ENCODE measurements around the gene SIX2.
"Not testable (repeated sequence)": the region's sequence is repeated elsewhere in the genome, so short reads cannot be mapped to it uniquely, and the experiment has no call there.

The SIX2 gene

GRCh38 chr2:45009303-45009927, at the start of gene SIX2:
Gene SIX2, minus strand, starts transcription at chr2:45009452. Its CDS starts 342 bp downstream, at chr2:45009110.
- DNase-seq (ENCODE audit: low read depth), result no peak

DNA sequence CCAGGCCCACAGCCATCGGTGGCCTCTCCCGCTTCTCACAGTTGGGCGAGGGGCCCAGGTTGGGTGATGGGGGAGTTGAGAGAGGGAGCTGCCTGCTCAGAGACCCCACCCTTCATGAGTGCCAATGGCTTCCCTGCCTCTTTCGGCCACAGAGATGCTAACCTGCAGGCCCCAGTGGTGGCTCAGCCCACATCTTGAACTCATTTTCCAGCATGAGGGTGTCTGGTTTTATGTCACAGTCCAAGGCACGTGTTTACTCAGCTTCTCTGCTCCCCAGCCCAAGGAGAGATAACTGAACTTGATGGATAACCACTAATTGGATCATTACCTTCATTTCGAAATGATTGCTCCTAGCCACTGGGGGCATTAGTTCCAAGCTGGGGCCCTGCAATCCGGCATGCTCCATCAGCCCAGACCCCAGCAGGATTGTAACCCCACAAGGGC, 45.9 kb upstream of the SIX2 start:
- no peak for DNase-seq (ENCODE audit: low read depth)

GRCh38 chr2:45053966-45054365, 44.7 kb upstream of the SIX2 start:
- no peak for DNase-seq (ENCODE audit: low read depth)

DNA sequence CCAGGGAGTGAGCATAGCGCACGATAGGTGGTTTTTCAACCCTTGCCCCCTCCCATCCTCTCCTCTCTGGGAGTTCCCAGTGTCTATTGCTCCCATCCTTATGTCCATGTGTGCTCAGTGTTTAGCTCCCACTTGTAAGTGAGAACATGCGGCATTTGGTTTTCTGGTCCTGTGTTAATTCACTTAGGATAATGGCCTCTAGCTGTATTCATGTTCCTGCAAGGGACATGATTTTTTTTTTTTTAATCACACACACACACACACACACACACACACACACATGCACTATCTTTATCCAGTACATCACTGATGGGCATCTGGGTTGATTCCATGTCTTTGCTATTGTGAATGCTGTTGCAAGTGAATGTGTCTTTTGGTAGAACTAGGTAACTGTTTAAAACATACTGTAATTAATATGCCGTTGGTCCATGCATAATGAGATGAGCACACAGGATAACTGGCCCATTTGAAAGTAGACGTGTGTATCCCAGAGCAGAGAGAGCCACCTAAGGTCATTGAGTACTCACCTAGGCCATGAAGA, 43.2 kb upstream of the SIX2 start:
- no peak for DNase-seq (ENCODE audit: low read depth)

DNA sequence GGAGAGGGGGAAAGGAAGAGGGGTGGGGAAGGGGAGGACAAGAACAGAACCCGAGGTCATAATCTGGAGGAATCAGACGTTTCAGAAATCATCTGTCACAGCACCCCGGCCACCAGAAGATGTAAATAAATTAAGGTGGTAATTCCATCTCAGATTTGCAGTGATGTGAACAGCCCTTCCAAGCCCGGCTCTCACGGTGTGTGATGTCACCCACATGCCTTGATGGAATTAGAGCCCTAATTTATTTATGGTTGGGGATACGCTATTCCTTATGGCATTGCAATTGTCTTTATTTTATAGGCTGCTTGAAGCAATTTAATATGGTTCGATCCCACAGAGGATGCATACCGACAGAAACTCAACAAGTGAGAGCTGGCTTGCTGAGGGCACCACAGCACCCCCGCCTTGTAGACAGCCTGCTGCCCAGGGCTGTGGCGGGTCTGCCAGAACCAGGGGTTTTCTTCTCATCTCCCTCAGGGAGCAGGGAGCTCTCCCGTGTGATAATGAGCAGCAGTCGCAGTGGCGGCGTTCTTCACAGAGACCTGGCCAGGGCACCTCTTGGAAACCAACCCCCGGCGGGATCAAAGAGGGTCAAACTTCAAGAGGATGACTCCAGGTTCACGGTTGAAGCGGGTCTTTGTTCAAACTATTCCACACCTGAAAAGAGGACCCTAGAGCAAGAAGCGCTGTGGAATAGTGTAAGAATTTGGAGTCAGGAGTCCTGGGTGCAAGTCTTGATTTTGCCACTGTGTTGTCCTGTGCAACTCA, 40.5 kb upstream of the SIX2 start:
- no peak for DNase-seq (ENCODE audit: low read depth)

GRCh38 chr2:45047301-45047700, 38.0 kb upstream of the SIX2 start:
- no peak for DNase-seq (ENCODE audit: low read depth)

- DNase-seq (ENCODE audit: low read depth), result no peak
Measured at GRCh38 chr2:45046786-45047185, 37.5 kb upstream of the SIX2 start.

DNA sequence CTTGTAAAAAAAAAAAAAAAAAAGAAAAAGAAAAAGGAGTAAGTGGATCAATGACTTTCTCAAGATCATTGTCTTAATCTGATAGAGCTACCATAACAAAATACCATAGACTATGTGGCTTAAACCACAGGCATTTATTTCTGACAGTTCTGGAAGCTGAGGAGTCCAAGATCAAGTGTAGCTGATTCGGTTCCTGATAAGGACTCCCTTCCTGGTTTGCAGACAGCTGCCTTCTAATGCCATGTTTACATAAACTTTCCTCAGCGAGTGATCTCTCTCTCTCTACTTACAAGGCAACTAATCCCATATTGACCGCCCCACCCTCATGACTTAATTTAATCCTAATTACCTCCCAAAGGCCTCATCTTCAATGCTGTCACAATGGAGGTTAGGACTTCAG, 36.5 kb upstream of the SIX2 start:
- DNase-seq (ENCODE audit: low read depth), result no peak

- DNase-seq (ENCODE audit: low read depth), result no peak
Measured at GRCh38 chr2:45044916-45045315, 35.7 kb upstream of the SIX2 start.

- no peak for DNase-seq (ENCODE audit: low read depth)
Measured at GRCh38 chr2:45043174-45043573, 33.9 kb upstream of the SIX2 start.

DNA sequence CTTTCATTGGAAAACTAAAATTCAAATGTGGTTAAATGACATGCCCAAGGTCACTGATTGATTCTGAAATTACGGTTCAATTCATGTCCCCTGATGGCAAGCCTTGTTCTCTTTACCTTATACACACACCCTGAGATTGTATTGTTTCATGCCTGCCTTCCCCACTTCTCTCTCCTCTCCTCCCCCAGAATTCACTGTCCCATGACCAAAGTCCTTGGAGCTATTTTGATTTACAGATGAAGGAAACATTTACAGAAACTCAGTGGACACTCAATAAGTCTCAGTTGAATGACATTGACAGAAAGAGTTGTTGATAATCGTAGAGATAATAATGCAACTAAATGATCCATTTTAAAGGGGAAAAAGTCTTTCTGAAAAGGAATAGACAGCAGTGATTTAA, 33.1 kb upstream of the SIX2 start:
- no peak for DNase-seq (ENCODE audit: low read depth)

- DNase-seq (ENCODE audit: low read depth), result no peak
Measured at GRCh38 chr2:45040786-45041185, 31.5 kb upstream of the SIX2 start.

GRCh38 chr2:45039804-45040203, 30.6 kb upstream of the SIX2 start:
- DNase-seq (ENCODE audit: low read depth), result not testable (repeated sequence)

GRCh38 chr2:45038861-45039260, 29.6 kb upstream of the SIX2 start:
- not testable (repeated sequence) for DNase-seq (ENCODE audit: low read depth)

DNA sequence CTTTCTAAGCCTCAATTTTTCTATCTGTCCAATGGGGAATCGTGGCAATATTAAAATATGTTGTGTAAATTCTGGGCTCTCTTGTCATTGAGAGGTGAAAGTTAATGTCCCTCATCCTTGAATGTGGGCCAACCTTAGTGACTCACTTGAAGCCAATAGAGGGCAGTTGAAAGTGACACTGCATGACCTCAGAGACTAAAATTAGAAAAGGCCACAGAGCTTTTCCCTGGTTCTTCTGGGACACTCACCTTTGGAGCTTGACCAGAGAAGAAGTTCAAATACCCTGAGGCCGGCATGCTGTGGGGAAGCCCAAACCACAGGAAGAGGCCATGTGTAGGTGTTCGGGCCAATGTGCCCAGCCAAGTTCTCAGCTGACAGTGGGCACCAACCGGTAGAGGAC, 24.1 kb upstream of the SIX2 start:
- no peak for DNase-seq (ENCODE audit: low read depth)

GRCh38 chr2:45031028-45031427, 21.8 kb upstream of the SIX2 start:
- no peak for DNase-seq (ENCODE audit: low read depth)

GRCh38 chr2:45030553-45030952, 21.3 kb upstream of the SIX2 start:
- DNase-seq (ENCODE audit: low read depth), result no peak

DNA sequence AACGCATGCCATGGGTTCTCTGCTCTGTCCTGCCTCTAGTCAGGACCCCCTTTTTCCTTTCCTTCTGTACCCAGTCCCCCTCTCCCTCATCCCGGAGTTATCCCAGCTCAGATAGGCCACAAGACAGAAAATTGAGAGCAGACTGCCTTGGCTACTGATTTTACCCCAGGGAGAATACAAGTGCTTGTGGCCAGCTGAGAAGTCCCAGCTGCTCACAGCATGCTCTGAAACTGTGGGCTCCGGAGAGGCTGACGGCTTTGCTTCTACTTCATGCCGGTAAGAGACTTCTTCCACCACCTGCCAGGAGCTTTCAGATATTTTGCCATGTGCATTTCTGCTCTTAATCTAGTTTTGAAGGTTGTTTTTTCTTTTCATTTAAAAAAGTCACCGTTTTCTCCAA, 20.0 kb upstream of the SIX2 start:
- DNase-seq (ENCODE audit: low read depth), result no peak

- no peak for DNase-seq (ENCODE audit: low read depth)
Measured at GRCh38 chr2:45028276-45028675, 19.0 kb upstream of the SIX2 start.

GRCh38 chr2:45026924-45027450, 17.7 kb upstream of the SIX2 start:
- no peak for DNase-seq (ENCODE audit: low read depth)

DNA sequence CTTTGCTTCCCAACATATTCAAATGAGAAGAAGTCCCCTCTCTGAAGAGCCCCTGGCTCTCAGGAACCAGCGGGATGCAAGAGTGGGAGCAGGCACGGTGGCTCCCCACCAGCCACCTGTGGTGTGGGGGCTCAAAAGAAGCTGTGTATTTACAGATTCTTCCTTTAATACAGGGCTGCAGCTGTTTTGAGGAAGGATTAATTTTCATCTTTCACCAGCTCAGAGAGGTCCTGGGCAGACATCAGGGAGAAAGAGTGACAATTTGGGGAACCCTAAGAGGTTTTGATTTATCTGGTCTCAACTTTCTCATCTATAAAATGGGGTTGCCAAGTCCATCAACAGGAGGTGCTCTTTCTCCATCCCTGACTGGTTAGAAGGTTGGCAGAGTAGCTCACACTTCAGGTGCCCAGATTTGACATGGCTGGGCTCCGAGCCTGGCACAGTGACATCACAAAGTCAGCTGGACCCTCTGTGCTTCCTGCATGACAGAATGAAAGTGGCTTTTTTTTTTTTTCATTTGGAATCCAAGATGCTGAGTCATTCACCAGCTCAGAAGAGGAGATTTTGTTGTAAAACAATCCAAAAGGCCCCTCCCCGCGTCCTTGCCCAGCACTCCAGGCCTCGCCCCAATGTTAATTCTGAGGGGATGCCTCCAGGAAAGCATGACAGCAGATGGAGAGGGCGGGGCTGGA, 15.5 kb upstream of the SIX2 start:
- no peak for DNase-seq (ENCODE audit: low read depth)

- DNase-seq (ENCODE audit: low read depth), result no peak
Measured at GRCh38 chr2:45024097-45024496, 14.8 kb upstream of the SIX2 start.

DNA sequence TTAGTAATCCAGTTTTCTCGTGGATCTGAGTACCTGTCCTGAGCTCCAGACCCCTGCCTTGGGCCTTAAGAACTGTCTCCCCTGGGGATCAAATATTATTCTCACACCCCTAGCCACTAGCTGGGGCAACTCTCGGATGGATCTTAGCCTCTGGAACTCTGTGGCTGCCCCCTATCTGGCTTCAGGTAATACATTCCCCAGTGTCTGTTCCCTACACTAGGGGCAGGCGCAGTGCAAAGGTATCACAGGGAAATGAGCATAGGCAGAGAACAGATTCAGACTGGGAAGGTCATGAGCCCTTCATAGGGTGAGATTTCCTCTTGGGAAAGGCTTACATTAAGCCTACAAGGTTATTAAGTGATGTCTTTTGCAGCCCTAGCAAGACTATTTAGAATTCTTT, 11.2 kb upstream of the SIX2 start:
- DNase-seq (ENCODE audit: low read depth), result no peak
